Measurements from ENCODE around the gene STK32A.

The STK32A gene

GRCh38 chr5:147426640-147427327 lies 192.0 kb downstream of the STK32A start:
- no peaks in the 10 kb centered on the region for H3K4me1 ChIP-seq (ENCODE audit: insufficient read depth, low read length, poor library complexity, severe bottlenecking)
- no peak overlapping the region for H3K9ac ChIP-seq (ENCODE audit: low read depth, low read length, poor library complexity, severe bottlenecking)
- no peaks in the 10 kb centered on the region for H4K20me1 ChIP-seq (ENCODE audit: insufficient read depth, low read length, poor library complexity, severe bottlenecking)
- H3K9me3 ChIP-seq (ENCODE audit: insufficient read depth, low read depth, low read length): no peaks in the 10 kb centered on the region
- no peaks in the 10 kb centered on the region for H3K27me3 ChIP-seq (ENCODE audit: insufficient read depth, low read length, poor library complexity, severe bottlenecking)
- H3K79me2 ChIP-seq (ENCODE audit: insufficient read depth, low read length): no peaks in the 10 kb centered on the region
- no peaks in the 10 kb centered on the region for H3K9me2 ChIP-seq (replicated peaks; ENCODE audit: low read depth, low read length)
- no peak overlapping the region for H2AFZ ChIP-seq (ENCODE audit: low read length)
- TF ChIP-seq CTCF (conservative IDR thresholded peaks at IDR 0.05; ENCODE audit: low read length): no peak
- TF ChIP-seq EZH2phosphoT487 (IDR thresholded peaks at IDR 0.05; ENCODE audit: borderline replicate concordance): no peak
- H3K4me2 ChIP-seq (ENCODE audit: low read depth, low read length, poor library complexity, severe bottlenecking): no peak overlapping the region
- H3K36me3 ChIP-seq (ENCODE audit: insufficient read depth, low read length): no peaks in the 10 kb centered on the region
- H3K4me3 ChIP-seq (ENCODE audit: low read length, poor library complexity, severe bottlenecking): no peak overlapping the region
- no peaks in the 10 kb centered on the region for H3F3A ChIP-seq (ENCODE audit: low read depth)

GRCh38 chr5:147427521-147428401 lies 192.9 kb downstream of the STK32A start:
- no peak overlapping the region for H3K4me3 ChIP-seq (ENCODE audit: low read length, poor library complexity, severe bottlenecking)
- no peaks in the 10 kb centered on the region for H3K9me3 ChIP-seq (ENCODE audit: insufficient read depth, low read depth, low read length)
- H3K27me3 ChIP-seq (ENCODE audit: insufficient read depth, low read length, poor library complexity, severe bottlenecking): no peaks in the 10 kb centered on the region
- H3K79me2 ChIP-seq (ENCODE audit: insufficient read depth, low read length): no peaks in the 10 kb centered on the region
- H3K36me3 ChIP-seq (ENCODE audit: insufficient read depth, low read length): no peaks in the 10 kb centered on the region
- no peak overlapping the region for H3K4me2 ChIP-seq (ENCODE audit: low read depth, low read length, poor library complexity, severe bottlenecking)
- no peaks in the 10 kb centered on the region for H4K20me1 ChIP-seq (ENCODE audit: insufficient read depth, low read length, poor library complexity, severe bottlenecking)
- H3K4me1 ChIP-seq (ENCODE audit: insufficient read depth, low read length, poor library complexity, severe bottlenecking): no peaks in the 10 kb centered on the region
- TF ChIP-seq CTCF (conservative IDR thresholded peaks at IDR 0.05; ENCODE audit: low read length) (no peak), EZH2phosphoT487 (IDR thresholded peaks at IDR 0.05; ENCODE audit: borderline replicate concordance) (no peak)
- no peak overlapping the region for H2AFZ ChIP-seq (ENCODE audit: low read length)
- H3K9ac ChIP-seq (ENCODE audit: low read depth, low read length, poor library complexity, severe bottlenecking): no peak overlapping the region
- H3F3A ChIP-seq (ENCODE audit: low read depth): no peaks in the 10 kb centered on the region
- H3K9me2 ChIP-seq (replicated peaks; ENCODE audit: low read depth, low read length): no peaks in the 10 kb centered on the region

- Histone ChIP-seq H3K36me3 (ENCODE audit: insufficient read depth, low read length) (no peaks in the 10 kb centered on the region), H3K79me2 (ENCODE audit: insufficient read depth, low read length) (no peaks in the 10 kb centered on the region), H3K27me3 (ENCODE audit: insufficient read depth, low read length, poor library complexity, severe bottlenecking) (no peaks in the 10 kb centered on the region), H3K4me2 (ENCODE audit: low read depth, low read length, poor library complexity, severe bottlenecking) (no peak overlapping the region), H3K9me3 (ENCODE audit: insufficient read depth, low read depth, low read length) (no peaks in the 10 kb centered on the region), H3K4me3 (ENCODE audit: low read length, poor library complexity, severe bottlenecking) (no peak overlapping the region), H3K9me2 (replicated peaks; ENCODE audit: low read depth, low read length) (no peaks in the 10 kb centered on the region), H3K9ac (ENCODE audit: low read depth, low read length, poor library complexity, severe bottlenecking) (no peak overlapping the region), H4K20me1 (ENCODE audit: insufficient read depth, low read length, poor library complexity, severe bottlenecking) (no peaks in the 10 kb centered on the region), H3K4me1 (ENCODE audit: insufficient read depth, low read length, poor library complexity, severe bottlenecking) (no peaks in the 10 kb centered on the region), H2AFZ (ENCODE audit: low read length) (no peak overlapping the region), H3F3A (ENCODE audit: low read depth) (no peaks in the 10 kb centered on the region)
- TF ChIP-seq EZH2phosphoT487 (IDR thresholded peaks at IDR 0.05; ENCODE audit: borderline replicate concordance): no peak
- no peak for TF ChIP-seq CTCF (conservative IDR thresholded peaks at IDR 0.05; ENCODE audit: low read length)
Measured at GRCh38 chr5:147430628-147431027, 195.8 kb downstream of the STK32A start.

Data from Loucy (cell line).